HG03025 (cell line): ENCODE results near the gene DAND5.
"Not testable (repeated sequence)": the region's sequence is repeated elsewhere in the genome, so short reads cannot be mapped to it uniquely, and the experiment has no call there.

ENCODE experiments used
- ATAC-seq: cut with Tn5 transposase; IDR thresholded peaks from one replicate; pipeline ENCODE4 v1.9.1; 2021; ENCODE audit warnings: mild to moderate bottlenecking, moderate library complexity; ENCODE audit not compliant: unreplicated experiment, low FRiP score

DAND5 gene

DNA sequence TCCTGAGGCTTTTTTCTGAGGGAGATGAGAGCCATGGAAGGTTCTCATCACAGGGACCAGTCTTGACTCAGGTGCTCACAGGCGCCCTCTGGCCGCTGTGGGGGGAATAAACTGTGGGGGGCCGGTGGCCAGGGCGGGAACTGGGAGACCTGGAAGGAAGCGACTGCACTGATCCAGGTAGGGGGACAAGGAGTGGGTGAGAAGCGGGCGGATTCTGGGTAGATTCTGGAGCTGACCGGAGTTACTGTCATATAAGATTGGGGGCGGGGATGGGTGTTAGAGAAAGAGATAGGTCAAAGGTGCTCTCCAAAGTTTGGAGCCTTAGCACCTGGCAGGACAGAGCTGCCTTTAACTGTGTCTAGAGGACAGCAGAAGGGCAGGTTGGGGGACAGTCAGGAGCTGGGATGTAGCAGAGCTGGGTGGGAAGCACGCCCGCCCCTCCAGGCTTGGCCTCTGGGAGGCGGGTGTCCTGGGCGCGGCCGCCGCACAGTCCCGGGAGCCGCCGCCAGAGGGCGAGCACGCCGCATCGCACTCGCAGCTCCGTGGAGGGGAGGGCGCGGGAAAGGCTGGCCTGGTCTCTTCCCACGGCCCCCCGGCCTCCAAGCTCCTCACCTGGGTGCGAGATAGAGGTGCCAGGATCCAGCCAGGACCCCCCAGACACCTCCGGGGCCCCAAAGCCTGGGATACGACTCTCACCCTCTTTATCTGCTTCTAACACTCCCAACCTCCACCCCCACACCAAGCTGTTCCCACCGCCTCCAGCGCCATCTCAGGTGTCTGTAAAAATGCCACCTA is 4.2 kb upstream of the DAND5 start:
- ATAC-seq, result no peak

DNA sequence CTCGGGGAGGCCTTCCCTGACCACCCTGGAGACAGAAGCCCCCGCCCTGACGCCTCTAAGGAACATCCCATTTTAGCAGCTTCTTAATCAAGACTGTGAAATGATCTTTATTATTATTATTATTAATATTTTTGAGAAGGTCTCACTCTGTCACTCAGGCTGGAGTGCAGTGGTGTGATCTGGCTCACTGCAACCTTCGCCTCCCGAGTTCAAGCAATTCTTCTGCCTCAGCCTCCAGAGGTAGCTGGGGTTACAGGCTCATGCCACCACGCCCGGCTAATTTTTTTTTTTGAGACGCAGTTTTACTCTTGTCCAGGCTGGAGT is 3.6 kb upstream of the DAND5 start:
- no peak for ATAC-seq

DNA sequence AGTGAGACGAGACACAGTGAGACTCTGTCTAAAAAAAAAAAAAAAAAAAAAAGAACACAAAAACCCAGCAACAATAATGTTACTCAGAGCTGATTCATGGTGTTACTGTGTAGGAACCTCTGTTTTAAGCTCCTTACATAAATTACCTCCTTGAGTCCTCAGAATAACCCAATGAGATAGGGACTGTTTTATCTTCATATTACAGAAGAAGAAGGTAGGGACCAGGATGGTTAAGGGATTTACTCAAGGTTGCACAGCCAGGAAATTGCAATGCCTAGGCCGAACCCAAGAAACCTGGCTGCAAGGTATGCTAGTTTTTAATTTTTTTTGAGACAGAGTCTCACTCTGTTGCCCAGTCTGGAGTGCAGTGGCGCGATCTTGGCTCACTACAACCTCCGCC is 1.5 kb upstream of the DAND5 start:
- no peak for ATAC-seq

DNA sequence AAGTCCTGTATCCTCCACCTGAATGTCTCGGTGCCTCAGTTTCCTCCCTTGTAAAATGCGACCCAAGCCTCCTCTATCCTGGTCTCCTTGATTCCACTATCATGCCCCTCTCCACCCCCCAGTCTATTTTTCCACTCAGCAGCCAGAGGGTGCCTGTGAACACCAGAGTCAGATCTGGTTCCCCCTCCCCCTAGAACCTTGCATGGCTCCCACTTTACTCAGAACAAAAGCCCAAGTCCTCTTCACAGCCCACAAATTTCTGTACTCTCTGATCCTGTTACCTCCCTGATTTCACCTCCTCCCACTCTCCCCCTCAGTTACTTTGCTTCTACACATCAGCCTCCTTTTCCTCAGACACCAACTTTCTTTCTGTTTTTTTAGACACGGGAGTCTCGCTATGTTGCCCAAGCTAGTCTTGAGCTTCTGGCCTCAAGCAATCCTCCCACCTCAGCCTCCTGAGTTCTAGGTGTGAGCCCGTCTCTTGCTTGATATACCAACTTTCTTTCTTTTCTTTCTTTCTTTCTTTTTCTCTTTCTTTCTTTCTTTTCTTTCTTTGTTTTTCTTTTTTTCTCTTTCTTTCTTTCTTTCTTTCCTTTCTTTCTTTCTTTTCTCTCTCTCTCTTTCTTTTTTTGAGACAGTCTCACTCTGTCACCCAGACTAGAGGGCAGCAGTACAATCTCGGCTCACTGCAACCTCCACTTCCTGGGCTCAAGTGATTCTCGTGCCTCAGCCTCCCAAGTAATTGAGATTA is 869 bp downstream of the DAND5 start:
- no peak for ATAC-seq

DNA sequence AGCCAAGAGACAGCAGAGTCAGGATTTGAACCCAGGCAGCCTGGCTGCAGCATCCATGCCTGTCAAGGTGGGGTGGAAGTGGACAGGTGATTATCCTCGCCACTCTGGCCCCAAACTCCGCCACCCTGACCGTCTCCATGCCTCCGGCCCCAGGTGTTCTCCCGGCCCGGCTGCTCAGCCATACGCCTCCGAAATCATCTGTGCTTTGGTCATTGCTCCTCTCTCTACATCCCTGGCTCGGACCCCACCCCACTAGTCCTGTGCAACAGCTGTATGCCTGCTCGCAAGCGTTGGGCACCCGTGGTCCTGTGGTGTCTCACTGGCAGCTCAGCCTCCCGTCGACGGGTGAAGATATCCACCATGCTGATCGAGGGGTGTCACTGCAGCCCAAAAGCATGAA is 3.9 kb downstream of the DAND5 start:
- no peak for ATAC-seq

DNA sequence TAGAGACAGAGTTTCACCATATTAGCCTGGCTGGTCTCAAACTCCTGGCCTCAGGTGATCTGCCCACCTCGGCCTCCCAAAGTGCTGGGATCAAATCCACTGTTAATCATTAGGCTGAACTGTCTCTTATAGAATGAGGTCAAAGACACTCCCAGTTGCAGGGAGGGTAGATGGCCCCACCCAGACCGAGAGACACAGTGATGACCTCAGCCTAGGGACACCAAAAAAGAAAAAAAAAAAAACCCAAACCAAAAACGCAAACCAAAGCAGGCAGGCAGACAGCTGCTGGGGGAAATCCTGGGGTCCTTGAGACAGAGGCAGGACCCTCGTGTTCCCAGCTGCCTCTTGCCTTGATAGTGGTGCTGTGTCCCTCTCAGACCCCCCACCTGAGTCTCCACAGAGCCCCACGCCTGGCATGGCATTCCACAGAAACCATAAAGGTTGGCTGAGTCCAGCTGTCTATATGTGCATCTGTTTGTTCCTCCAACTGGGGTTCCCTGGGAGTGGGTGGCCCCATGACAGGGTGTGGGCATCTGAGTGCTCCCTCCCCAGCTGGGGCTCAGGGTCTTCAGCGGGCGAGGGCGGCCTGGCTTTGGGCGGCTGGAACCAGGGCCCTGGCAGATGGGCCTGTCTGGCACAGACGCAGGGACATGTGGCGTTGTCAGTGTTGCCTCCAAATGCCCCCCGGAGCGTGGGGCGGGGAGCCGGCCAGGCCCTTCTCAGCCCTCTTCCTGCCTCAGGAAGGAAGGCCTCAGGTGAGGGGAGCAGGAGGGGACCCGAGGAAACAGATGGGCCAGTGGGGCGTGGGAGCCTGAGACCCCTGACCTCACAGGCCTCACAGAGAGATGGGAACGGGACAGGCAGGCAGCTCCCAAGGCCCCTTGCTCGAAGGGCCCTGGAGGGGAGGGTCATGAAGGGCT is 5.2 kb downstream of the DAND5 start:
- no peak for ATAC-seq

GRCh38 chr19:12975221-12975741 is 5.9 kb downstream of the DAND5 start:
- no peak for ATAC-seq

GRCh38 chr19:12976109-12976508 is 6.7 kb downstream of the DAND5 start:
- not testable (repeated sequence) for ATAC-seq

GRCh38 chr19:12979974-12980373 is 10.6 kb downstream of the DAND5 start:
- no peak for ATAC-seq

GRCh38 chr19:12982648-12983047 is 13.3 kb downstream of the DAND5 start:
- no peak for ATAC-seq

DNA sequence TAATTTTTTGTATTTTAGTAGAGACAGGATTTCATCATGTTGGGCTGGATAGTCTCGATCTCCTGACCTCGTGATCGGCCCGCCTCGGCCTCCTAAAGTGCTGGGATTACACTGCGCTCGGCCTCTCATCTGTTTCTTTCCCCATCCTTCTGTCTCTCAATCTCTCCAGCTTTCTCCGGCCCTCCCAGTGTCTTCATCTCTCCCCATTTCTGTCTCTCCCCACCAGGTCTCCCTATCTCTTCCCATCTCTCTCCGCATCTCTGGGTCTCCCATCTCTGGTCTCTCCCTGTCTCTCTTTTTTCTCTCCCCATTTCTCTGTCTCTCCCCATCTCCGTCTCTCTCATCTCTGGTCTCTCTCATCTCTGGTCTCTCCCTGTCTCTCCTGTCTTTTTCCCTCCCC is 13.7 kb downstream of the DAND5 start:
- no peak for ATAC-seq

- ATAC-seq, result no peak
These were observed 14.3 kb downstream of the DAND5 start for GRCh38 chr19:12983542-12984142.

DNA sequence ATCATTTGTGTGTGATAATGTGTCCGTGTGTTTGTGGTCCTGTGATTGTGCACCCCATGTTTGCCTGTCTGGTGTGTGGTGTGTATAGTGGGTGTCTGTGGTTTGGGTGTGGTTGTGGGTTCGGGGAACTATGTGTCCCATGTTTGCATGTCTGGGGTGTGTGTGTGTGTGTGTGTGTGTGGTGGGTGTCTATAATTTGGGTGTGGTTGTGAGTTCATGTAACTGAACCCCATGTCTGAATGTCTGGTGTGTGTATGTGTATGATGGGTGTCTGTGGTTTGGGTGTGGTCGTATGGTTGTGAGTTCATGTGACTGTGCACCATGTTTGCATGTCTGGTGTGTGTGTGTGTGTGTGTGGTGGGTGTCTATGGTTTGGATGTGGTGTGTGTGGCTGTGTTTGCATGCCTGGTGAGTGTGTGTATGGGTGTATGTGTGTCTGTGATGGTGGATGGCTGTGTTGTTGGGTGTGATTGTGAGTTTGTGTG is 14.8 kb downstream of the DAND5 start:
- ATAC-seq, result no peak

GRCh38 chr19:12984683-12985048 is 15.3 kb downstream of the DAND5 start:
- ATAC-seq, result no peak

DNA sequence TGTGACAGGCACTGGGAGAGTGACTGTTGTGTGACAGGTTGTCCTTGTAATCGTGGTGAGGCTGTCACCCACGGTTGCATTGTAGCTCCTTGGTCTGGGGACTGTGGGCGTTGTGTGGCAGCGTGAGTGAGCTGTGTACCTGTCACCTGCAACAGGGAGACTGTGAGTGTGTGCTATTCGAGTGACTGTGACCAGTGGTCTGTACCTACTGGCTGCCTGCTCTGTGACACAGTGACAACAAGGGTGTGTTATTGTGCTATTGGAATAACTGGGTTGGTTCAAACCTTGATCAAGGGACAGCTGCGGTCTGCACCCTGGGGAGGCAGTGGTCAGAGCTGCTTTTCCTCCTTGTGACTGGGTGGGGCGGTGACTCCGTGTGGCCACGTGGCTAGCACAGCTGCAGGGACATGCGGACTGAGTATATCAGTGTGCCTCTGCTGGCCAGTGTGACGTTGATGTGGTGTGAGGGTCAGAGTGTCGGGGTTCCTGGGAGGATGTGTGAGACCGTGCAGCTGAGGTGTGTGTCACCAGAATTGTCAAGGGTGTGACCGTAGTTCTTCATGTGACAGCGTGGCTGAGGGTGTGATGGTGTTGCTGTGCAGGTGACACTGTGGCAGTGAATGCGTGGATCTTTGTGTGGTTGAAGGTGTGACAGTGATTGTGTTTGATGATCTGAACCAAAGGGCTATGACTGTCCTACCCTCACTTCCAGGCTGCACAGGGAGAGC is 15.8 kb downstream of the DAND5 start:
- no peak for ATAC-seq

DNA sequence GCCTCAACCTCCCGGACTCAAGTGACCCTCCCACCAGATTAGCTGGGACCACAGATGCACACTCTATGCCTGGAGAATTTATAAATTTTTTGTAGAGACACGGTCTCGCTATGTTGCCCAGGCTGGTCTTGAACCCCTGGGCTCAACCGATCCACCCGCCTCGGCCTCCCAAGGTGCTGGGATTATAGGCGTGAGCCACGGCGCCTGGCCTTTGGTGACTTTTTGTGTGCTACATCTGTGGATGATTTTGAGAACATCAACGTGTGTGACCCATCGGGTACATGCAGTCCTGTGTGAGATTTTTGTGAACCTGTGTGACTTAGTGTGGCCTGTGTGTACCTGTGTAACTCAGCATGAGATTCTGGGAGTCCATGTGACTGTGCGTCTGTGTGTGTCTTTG is 17.4 kb downstream of the DAND5 start:
- ATAC-seq, result no peak

DNA sequence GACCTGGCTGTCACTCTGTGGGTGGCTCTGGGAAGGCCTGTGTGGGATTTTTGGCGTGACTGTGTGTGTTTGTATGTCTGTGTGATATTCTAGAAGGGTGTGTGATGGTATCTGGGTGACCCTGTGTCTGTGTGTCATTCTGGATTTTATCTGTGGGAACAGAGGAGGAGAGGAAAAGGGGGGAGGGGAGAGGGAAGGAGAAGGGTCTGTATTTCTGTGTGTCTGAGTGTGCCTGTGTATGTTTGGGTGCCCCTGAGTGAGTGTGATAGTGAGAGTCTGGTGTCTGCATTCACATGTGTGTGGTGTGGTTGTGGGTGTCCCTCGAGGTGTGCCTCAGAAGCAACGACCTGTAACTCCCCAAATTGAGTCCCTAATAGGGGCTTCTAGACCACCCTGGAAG is 17.8 kb downstream of the DAND5 start:
- no peak for ATAC-seq

DNA sequence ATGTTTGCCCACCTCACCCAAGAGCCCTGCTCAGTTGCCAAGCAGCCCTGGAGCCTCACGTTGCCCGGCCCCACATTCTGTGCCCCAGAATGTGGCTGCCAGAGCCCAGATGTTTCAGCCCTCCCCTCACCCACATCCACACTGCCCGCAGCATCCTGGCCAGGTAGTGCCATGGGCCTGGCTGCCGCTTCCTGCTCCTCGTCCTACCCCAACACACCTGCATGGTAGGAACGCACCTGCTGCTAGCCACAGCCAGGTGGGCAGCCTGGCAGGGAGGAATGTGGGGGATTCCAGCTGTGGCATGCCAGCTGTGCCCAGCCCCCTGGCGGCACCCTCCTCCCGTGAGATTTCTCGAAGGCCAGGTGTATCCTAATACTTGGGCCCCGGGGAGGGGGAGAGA is 18.4 kb downstream of the DAND5 start:
- no peak for ATAC-seq

- ATAC-seq, result no peak
These were observed 21.1 kb downstream of the DAND5 start for GRCh38 chr19:12990431-12990830.

DNA sequence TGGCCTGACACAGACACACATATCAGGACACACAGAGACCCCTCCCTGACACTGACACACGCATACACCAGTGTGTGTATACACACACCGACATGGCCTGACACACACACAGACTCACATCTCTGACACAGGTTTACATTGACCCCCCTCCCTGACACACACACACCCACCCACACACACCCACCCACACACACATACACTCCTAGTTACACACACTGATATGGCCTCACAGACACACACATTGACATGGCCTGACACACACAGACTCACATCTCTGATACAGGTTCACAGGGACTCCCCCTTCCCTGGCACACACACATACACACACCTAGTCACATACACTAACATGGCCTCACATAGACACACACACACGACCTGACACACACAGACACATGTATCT is 21.5 kb downstream of the DAND5 start:
- no peak for ATAC-seq
